ENCODE results near the gene SNW1.

DNA sequence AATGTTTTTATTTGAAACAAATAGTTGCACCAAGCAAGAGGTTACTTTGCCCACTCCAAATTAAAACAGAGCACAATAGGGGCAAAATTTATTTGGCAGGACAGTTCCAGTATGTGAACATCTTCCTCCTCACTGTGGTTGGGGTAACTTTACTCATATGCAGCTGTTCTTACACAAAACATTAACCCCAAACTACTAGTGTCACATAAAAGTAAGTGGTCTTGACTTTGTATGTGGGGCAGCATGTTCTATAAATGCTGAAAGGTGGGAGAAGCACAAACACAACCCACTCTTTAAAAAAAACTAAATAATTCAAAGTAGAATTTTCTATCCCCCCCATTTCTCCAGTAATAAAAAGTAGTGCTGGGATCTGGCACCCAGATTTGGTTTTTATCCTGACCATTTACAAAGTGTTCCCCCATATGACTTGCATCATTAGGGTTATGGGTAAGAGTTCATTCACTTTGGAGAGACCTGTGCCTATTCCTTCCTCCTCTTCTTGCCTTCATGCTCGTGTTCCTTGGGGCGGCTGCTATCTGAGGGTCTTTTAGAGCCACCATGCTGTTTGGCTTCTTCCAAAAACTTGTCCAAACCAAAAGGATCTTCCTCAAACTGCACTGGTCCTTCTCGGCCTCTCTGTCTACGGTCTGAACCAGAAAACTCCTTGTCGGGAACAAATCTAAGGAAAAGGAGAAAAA is 43.2 kb downstream of the SNW1 start:
- TF ChIP-seq, protein P1, sequence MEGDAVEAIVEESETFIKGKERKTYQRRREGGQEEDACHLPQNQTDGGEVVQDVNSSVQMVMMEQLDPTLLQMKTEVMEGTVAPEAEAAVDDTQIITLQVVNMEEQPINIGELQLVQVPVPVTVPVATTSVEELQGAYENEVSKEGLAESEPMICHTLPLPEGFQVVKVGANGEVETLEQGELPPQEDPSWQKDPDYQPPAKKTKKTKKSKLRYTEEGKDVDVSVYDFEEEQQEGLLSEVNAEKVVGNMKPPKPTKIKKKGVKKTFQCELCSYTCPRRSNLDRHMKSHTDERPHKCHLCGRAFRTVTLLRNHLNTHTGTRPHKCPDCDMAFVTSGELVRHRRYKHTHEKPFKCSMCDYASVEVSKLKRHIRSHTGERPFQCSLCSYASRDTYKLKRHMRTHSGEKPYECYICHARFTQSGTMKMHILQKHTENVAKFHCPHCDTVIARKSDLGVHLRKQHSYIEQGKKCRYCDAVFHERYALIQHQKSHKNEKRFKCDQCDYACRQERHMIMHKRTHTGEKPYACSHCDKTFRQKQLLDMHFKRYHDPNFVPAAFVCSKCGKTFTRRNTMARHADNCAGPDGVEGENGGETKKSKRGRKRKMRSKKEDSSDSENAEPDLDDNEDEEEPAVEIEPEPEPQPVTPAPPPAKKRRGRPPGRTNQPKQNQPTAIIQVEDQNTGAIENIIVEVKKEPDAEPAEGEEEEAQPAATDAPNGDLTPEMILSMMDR (conservative IDR thresholded peaks at IDR 0.05; ENCODE audit: low read depth, low read length): no peak
- no peak for TF ChIP-seq EZH2 (IDR thresholded peaks at IDR 0.05; ENCODE audit: borderline replicate concordance, low read depth, low read length, poor library complexity, severe bottlenecking)

Data from A673 (cell line).